HG03025 (cell line): ENCODE results near the gene CYB5R3.

ENCODE experiments used
- ATAC-seq: cut with Tn5 transposase; IDR thresholded peaks from one replicate; pipeline ENCODE4 v1.9.1; 2021; ENCODE audit warnings: mild to moderate bottlenecking, moderate library complexity; ENCODE audit not compliant: unreplicated experiment, low FRiP score

Gene CYB5R3

GRCh38 chr22:42646569-42647525 is 2.3 kb downstream of the CYB5R3 start:
- no peak for ATAC-seq

DNA sequence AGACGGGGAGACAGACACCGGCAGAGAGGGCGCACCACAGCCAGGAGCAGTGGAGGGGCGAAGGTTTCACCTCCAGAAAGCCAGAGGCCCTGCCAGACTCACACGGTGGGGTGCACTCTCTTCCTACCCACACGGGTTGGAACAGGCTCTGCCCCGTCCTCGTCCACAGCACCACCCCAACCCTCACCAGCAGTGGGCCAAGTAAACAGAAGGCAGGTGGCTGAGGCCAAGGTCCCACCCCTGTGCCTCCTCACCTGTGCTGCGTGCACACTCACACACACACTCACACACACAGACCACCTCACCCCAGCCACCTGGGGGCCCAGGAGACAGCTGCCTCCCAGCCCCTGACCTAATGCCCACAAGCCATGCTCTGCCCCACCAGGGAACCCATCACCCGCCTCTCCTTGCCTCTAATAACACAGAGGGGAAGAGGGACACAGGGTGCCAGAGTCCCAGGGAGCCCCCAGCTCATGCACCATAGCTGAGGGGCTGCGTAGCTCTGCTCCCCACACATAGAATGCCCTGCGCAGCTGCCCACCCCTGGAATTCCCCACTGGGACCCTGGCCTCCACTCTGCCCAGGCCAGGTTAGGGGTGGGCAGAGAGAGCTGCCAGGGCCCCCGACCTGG is 3.1 kb downstream of the CYB5R3 start:
- ATAC-seq, result no peak

DNA sequence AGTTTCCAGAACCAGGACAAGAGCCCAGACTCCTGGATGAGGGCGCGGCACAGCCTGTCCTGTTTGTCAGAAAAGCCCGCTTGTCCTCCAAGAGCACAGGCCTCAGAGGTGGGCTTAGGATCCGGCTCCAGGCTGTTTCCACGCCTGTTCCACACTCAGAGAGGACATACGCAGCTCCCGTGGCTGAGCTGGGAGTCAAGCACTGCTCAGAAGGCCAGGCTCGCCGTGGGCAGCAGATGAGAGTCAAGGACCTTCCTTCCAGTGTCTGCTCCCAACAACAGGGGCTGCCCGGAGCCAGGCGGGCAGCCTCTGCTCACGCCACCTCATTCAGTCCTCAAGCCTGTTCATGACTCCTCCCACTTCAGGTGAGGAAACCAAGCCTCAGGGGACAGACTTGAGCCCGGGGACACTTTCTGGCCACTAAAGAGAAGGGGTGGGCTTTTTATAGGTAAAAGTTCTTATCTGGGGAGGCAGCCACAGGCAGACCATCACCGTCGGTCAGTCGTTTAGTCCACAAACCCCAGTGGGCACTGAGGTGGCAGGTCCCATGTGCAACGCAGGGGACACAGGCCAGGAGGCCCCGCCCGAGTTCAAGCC is 3.8 kb downstream of the CYB5R3 start:
- ATAC-seq, result no peak

GRCh38 chr22:42644422-42645340 is 4.5 kb downstream of the CYB5R3 start:
- ATAC-seq, result no peak

DNA sequence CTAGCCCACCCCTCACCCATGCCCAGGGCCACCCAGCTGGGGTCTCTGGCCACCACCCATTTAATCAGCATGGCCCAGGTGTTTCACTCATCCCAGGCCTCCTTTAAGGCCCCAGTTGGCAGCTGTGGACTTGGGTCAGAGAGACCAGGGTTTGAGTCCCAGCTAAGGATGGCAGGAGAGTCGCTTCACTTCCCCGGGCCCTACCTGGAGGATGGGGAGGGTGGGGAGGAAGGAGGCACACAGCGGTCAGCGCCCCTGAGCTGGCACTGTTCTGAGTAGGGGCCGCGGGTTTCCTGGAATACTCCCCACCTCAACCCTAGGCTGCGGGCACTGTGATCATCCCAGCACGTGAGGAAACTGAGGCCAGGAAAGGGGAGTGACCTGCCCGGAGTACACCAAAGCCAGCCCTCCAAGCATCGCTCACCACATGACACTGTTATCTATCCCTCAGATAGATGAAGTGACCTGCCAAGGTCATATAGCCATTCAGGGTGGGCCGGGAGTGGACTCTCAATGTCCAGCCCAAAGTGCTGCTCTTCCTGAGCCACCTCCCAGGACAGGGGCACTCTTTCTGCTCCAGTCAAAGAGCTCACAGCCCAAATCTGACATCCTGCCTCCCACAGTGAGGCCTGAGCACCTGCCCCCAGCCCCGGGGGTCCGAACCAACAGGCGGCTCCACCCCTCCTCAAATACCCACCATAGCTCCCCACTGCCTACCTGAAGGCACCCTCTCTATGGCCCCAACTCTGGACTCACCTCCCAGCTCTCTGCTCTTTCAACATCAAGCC is 5.4 kb downstream of the CYB5R3 start:
- ATAC-seq, result no peak

- no peak for ATAC-seq
These were observed 6.2 kb downstream of the CYB5R3 start for GRCh38 chr22:42642806-42643633.

DNA sequence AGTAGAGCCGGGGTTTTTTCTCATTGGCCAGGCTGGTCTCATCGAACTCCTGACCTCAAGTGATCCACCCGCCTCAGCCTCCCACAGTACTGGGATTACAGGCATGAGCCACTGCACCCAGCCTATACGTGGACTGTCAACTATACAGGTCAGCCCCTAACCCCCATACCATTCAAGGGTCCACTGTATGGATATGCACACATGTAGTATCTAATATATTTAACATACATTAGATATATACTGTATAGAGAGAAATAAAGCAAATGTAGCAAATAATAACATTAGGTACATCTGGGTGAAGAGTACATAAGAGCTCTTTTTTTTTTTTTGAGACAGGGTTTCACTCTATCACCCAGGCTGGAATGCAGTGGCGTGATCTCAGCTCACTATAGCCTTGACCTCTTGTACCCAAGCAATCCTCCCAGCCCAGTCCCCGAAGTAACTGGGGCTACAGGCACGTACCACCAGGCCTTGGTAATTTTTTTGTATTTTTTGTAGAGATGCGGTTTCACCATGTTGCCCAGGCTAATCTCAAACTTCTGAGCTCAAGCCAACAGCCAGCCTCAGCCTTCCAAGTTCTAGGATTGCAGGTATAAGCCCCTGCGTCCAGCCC is 7.3 kb downstream of the CYB5R3 start:
- no peak for ATAC-seq

DNA sequence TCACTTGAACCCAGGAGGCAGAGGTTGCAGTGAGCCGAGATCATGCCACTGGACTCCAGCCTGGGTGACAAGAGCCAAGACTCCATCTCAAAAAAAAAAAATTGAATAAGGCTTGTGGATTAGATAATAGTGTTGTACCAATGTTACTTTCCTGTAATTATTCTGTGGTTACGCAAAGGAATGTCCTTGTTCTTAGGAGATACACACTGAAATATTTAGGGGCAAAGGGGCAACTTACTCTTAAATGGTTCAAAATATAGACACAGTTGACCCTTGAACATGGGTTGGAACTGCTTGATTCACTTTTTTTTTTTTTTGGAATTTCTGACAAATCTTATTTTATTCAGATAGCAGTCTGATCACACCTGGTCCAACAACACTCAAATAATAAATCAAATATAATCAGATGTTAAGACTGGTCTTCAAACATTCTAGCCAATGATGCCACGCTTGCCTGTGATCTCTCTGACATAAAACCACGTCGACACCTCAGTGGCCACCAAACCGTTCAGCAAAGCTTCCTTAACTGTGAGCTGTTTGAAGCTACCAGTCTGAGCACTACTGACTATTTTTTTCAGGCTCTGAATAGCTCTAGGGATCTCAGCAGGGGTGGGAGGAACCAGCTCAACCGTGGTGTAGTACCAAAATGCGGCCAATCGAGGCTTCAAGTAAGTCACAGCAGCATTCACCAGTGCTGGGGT is 9.5 kb downstream of the CYB5R3 start:
- no peak for ATAC-seq

GRCh38 chr22:42637555-42637954 is 11.6 kb downstream of the CYB5R3 start:
- ATAC-seq, result no peak

GRCh38 chr22:42636506-42636905 is 12.7 kb downstream of the CYB5R3 start:
- no peak for ATAC-seq

DNA sequence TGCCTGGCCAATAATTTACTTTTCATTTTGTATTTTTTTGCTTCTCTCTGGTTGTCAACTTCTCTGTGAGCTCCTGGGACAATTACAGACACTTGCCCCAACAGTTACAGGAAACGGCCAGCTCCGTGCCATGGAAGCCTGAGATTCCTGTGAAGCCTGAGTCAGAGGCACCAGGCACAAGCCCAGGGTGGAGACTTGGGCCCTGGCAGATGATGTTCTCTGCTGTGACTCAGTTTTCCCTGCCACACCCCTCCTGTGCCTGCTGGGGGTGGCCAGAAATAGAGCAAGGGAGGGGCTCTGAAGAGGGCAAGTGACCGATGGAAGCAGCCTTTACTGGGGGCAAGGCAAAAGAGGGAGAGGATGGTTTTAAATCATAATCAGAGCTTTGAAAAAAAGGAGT is 13.7 kb downstream of the CYB5R3 start:
- ATAC-seq, result no peak

DNA sequence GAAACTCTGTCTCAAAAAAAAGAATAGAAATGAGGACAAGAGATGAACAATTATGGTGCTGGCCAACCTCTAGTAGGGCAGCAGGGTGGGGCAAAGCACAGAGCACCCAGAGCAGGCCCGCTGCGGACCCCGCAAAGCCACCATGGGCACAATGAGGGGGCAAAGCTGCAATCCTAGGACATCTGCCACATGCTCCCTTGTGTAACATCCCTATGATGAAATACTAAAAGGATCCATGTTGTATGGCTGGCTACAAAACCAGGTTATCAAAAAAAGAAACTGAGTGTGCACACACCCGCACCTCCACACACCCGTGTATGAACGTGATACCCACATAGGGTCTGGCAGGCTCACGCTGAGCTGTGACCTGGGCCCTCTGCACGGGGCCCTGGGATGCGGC is 16.2 kb downstream of the CYB5R3 start:
- ATAC-seq, result no peak

- no peak for ATAC-seq
These were observed 17.1 kb downstream of the CYB5R3 start for GRCh38 chr22:42632096-42632495.

GRCh38 chr22:42630901-42631602 is 18.1 kb downstream of the CYB5R3 start:
- ATAC-seq, result no peak

- no peak for ATAC-seq
These were observed 19.0 kb downstream of the CYB5R3 start for GRCh38 chr22:42630211-42630610.

DNA sequence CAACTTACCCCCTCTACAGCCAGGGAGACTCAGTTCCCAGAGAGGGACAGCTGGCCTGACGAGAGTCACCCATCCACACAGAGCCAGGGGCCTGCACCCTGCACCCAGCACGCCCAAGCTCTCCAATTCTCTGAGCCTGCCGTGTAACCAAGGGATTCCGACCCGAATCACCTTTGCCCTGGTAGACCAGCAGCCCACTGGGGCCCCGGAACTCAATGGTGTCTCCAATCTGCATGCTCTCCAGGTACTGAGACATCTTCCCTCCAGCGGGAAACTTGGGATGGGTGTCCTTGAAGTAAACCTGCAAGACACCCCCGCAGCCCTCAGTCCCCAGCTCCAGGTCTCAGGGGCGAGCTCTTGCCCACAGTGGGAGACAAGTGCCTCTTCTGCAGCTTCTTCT is 21.2 kb downstream of the CYB5R3 start:
- no peak for ATAC-seq

DNA sequence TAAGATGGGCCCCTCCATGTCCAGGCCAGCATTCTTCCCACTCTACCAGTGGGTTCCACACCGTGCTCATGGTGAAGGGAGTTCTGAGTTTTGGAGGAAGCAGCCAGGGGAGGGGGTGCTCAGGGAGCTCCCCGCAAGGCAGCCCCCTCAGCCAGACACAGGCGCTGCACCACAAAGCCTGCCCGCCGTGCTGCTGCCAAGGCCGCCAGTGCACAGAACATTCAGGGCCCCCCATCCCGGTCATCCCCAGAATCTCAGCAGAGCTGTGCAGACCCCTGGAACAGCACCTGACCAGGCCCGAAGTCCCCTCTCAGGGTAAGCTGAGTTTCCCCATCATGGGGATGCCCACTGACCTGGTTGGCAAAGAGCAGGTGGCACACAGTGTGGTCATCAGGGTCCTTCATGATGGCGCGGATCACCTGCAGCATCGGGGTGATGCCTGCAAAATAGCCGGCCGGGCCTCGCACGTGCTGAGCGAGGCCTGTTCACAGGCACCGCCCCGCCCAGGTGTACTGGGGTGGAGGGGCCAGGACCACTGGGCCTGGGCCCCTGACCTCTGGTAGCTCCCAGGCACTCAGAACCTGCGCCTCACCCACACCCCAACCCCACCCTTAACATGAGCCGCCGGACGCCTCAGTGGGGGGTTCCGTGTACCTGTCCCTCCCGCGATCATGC is 22.1 kb downstream of the CYB5R3 start:
- ATAC-seq, result no peak
